GM21737 (cell line): ENCODE results near the gene THADA.
"Not testable (repeated sequence)": the region's sequence is repeated elsewhere in the genome, so short reads cannot be mapped to it uniquely, and the experiment has no call there.

Experiments used
- ATAC-seq: cut with Tn5 transposase; IDR thresholded peaks from one replicate; pipeline ENCODE4 v1.9.1; 2021; ENCODE audit warnings: mild to moderate bottlenecking, moderate library complexity; ENCODE audit not compliant: unreplicated experiment

THADA gene

GRCh38 chr2:43391201-43391877 lies 204.5 kb downstream of the THADA start:
- ATAC-seq, result no peak

DNA sequence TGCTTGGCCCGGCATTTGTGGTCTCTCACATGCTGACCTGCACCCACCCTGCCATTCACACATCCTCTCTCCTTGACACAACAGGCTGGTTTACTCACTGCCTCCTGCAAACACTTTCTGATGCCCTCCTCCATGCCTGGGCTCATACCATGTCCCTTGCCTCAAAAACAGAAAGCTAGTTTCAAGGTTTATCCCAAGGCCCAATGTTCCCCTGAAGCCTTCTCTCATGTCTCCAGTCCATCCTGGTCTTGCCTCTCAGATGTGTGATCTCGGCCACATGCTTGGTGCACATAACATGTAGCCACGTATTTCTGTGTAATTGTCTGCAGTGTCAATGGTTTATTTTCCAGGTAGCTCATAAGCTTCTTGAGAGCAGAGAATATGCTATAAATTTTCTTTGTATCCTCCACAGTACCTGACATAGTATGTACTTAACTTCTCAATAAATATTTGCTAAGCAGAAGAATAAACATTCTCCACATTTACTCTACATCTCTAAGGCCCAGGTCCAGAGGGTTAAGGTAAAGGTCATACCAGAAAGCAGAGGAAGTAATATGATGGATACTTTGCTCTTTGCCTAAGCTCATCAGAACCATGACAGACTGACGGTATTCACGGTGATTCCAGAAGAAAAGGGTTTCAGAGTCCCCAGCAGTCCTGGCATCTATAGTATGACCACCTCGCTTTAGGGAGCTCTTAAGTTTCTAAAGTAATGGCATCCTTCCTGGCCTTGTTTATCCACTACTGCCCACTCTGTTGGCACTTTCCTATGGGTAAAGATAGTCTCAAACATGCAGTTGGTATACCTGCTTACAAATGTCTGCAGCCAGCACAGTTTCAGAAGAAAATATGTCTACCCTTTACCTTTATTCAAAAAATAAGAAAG lies 206.0 kb downstream of the THADA start:
- no peak for ATAC-seq

GRCh38 chr2:43388371-43388770 lies 207.5 kb downstream of the THADA start:
- ATAC-seq, result no peak

DNA sequence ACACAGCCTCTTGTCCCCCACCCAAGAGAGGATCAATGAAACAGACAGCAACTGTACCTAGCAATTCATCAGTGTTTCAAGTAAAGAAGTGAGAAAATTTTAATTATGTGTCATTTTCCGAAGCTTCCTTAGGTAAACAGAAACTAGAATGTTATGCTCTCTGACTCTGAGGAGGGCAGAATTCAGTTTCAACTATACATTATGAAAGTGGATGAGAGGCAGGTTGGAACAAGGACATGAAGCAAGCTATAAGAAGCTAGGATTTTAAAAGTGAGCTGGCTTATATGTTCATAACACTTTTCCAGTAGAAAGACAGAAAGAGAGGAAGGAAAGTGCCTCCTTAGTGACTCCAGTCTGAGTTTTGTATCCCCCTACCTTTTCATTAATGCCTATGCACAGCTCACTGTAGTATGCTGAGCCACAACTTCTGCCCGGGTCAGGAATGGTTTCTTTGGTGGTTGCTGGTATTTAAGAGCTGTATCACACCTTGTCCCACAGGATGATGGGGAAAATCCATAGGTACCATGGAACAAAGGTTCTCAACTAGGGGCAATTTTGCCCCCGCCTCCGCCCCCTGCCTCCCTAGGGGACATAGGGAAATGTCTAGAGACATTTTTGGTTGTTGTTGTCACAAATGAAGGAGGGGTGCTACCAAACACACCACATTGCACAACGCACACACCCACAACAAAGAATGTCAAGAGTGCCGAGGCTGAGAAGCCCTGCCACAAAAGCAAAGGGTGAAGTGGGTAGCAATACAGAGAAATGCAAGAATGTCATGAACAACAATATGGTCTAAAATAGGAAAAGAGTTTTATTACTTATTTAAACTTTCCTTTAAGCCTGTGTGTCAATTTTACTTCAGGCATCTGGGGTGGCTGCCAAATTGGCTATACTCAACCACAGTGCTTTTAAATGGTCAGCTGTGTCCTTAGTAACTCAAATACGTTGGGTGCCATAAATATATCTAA lies 208.5 kb downstream of the THADA start:
- peak; percentile 78 for ATAC-seq

DNA sequence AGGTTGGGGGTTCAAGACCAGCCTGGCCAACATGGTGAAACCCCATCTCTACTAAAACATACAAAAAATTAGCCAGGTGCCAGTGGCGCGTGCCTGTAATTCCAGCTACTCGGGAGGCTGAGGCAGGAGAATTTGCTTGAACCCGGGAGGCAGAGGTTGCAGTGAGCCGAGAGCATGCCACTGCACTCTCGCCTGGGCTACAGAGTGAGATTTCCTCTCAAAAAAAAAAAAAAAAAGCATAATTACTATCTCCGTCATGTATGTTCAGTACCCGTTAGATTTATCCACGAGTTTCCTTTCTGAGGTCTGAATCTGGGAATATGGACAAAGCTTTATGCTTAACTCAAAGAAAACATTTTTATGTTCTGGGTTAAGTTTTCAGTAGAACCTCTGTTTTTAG lies 209.2 kb downstream of the THADA start:
- ATAC-seq, result not testable (repeated sequence)

DNA sequence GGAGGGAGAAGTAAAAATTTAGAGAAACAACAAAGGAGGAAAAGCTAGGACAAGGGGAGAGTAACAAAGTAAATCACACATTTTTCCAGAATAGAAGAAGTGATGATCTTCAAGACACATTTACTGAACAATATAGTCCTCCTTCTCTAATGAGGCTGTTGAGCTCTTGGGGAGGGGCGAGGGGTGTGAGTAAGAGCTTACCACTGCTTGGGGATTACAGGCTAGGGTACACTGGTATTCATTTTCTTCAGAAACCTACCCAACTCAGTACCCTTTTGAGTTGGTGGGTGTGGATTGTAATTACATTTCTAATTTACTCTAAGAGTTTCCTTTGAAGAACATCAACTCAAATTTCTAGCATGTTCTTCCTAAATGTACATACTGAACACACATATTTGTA lies 211.7 kb downstream of the THADA start:
- ATAC-seq, result no peak

DNA sequence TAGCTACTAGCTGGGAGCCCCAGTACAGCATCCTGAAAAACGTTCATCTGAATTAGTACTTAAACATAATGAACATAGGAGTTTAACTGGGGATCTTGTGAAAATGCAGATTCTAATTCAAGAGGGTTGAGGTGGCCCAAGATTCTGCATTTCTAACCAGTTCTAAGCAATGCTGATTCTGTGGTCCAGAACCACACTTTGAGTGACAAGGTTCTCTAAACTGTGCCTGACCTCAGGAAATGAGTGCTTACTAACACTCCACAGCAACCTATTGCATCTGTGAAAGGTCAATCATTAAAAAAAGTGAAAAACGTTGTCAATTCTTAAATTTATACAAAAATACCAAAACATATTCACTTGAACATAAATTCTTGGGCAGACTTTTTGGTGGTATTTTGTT lies 212.3 kb downstream of the THADA start:
- ATAC-seq, result no peak

- no peak for ATAC-seq
Measured at GRCh38 chr2:43379494-43379893, 216.3 kb downstream of the THADA start.

GRCh38 chr2:43377327-43377726 lies 218.5 kb downstream of the THADA start:
- no peak for ATAC-seq

DNA sequence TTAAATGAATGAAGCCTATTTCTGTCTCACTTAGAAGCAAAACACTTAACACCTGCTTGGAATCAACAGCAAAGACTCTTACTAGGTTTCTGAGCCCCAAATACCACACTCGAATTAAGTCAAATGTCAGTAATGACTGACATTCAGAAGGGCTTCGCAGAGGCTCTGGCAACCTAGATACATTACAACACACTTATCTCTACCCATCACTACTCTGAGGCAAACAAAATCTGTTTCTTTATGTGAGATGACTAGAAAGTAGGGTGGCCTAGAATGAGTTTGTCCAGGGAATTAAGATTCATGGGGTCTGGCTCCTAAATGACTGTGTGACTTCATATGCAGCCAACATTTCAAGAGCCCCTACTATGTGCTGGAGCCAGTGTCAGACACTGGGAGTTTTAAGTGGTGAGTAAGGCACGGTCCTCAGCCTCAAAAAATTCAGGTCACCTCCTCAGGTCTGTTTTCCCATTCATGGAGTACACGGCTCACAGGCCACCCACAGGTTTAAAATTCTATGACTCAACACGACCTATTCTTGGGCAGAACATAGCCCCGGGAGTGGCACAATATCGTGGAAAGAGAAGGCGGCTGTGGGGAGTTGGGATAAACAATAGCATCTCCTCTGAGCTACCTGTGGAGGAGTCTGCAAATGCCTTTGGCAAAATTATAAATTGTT lies 219.2 kb downstream of the THADA start:
- ATAC-seq, result no peak

- no peak for ATAC-seq
Measured at GRCh38 chr2:43375746-43376522, 219.9 kb downstream of the THADA start.

DNA sequence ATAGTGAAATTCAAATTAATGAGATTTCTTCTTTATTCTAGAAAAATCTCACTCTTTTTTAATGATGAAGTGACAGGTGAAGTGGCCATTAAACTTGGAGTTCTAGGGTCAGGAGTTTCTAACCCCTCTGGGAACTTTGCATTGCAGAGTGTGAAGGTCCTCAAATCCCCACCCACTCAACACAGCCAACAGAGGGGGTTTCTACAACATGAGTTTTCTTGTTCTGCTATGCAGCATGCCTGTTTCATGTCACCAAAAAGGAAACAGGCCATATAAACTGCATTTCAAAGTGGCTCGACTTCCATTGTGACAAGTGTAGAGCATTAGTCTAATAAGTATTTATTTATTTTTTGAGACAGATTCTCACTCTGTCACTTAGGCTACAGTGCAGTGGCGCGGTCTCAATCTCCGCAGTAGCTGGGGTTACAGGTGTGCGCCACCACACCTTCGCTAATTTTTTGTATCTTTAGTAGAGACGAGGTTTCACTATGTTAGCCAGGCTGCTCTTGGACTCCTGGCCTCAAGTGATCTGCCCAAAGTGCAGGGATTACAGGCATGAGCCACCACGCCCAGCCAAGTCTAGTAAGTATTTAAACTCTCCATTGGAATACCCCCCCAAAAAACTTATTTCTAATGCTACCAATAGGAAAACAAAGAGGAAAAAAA lies 223.3 kb downstream of the THADA start:
- ATAC-seq, result no peak

GRCh38 chr2:43370705-43371104 lies 225.1 kb downstream of the THADA start:
- no peak for ATAC-seq

DNA sequence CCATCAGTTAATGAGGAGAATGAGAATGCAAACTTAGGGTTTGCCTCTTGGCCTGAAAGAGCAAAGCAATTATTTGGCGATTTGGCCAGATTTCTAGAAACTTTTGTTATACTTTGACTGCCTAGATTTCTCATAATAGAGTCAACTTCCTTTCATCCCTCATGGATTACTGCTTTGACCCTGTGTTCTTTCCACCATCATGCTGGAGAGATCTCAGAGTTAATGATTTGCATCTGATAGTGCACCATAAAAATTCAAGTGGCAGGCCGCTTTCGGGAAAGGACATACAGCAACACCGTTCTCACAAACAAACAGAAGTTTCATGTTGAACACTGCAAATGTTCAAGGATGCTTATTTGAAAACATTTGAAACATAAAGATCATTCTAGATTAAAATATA lies 225.7 kb downstream of the THADA start:
- ATAC-seq, result no peak

GRCh38 chr2:43368483-43369385 lies 227.1 kb downstream of the THADA start:
- ATAC-seq, result no peak

DNA sequence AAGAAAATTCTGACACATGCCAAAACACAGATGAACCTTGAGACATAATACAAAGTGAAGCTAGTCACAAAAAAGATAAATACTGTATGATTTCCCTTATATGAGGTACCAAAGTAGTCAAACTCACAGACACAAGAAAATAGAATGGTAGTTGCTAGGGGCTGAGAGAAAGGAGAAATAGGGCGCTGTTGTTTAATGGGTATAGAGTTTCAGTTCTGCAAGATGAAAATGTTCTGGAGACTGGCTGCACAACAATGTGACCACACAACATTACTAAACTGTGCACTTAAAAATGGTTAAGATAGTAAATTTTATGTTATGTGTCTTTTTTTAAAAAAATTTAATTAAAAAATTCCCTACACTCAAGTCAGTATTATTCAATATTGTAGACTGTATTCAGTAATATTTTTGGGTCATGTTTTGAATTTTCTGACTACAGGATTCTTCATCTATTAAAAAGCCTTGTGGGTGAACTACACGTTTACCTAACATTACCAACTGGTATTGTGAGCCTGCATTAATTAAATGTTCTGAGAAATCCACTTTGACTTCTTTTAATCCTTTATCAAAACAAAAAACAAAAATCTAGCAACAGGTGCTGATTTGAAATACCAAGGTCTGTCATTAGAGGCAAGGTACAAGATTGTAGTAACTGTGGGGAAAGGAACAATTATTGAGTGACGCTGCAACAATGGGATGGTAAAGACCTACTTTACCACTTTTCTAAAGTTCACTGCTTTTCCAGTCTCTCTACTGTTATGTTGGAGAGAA lies 228.6 kb downstream of the THADA start:
- ATAC-seq, result no peak

DNA sequence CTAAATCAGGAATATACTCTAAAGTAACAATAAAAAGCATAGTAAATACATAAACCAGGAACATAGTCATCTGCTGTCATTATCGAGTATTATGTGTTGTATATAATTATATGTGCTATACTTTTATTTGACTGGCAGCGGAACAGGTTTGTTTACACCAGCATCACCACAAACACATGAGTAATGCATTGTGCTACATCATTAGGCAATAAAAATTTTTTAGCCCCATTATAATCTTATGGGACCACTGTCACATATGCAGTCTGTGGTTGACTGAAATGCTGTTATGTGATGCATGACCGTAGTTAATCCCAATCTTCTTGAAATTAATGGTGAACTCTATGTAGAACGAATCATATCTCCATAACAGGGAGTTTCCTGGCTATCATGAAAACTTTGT lies 232.7 kb downstream of the THADA start:
- ATAC-seq, result no peak

GRCh38 chr2:43361286-43361685 lies 234.6 kb downstream of the THADA start:
- no peak for ATAC-seq
